Loucy (cell line): ENCODE results near the gene CAMK1D.

Experiments used
- H2AFZ ChIP-seq: fragments of 200-600 bp; sonication (generic); 2 replicates; pipeline ENCODE4 v1.6.0; 2016; ENCODE audit warnings: antibody characterized with exemption, mild to moderate bottlenecking, low read length, moderate library complexity
- H3F3A ChIP-seq: fragments of 200-600 bp; 2 replicates; pipeline ENCODE4 v1.6.0; 2016; ENCODE audit warnings: antibody characterized with exemption, low read depth, mild to moderate bottlenecking
- H3K27me3 ChIP-seq: fragments of 200-600 bp; sonication (generic); 2 replicates; pipeline ENCODE4 v1.6.1; 2014; ENCODE audit warnings: low read length, mild to moderate bottlenecking; ENCODE audit not compliant: insufficient read depth, poor library complexity, severe bottlenecking
- H3K36me3 ChIP-seq: fragments of 200-600 bp; sonication (generic); 2 replicates; pipeline ENCODE4 v1.6.1; 2016; ENCODE audit warnings: low read length; ENCODE audit not compliant: insufficient read depth
- H3K4me1 ChIP-seq: fragments of 200-600 bp; sonication (generic); 2 replicates; pipeline ENCODE4 v1.5.1; 2014; ENCODE audit warnings: low read length, mild to moderate bottlenecking; ENCODE audit not compliant: insufficient read depth, poor library complexity, severe bottlenecking
- H3K4me2 ChIP-seq: fragments of 200-600 bp; sonication (generic); 2 replicates; pipeline ENCODE4 v1.6.0; 2014; ENCODE audit warnings: antibody characterized with exemption, low read length, low read depth, mild to moderate bottlenecking; ENCODE audit not compliant: poor library complexity, severe bottlenecking
- H3K4me3 ChIP-seq: fragments of 200-600 bp; sonication (generic); 2 replicates; pipeline ENCODE4 v1.5.1; 2014; ENCODE audit warnings: low read length, mild to moderate bottlenecking, mixed read lengths; ENCODE audit not compliant: poor library complexity, severe bottlenecking
- H3K79me2 ChIP-seq: fragments of 200-600 bp; sonication (generic); 2 replicates; pipeline ENCODE4 v1.6.1; 2014; ENCODE audit warnings: low read length; ENCODE audit not compliant: insufficient read depth
- H3K9ac ChIP-seq: fragments of 200-600 bp; sonication (generic); 2 replicates; pipeline ENCODE4 v1.6.0; 2014; ENCODE audit warnings: mild to moderate bottlenecking, low read depth, low read length, moderate library complexity; ENCODE audit not compliant: poor library complexity, severe bottlenecking
- H3K9me2 ChIP-seq: fragments of 200-600 bp; sonication (generic); replicated peaks from 2 replicates; pipeline ENCODE4 v1.6.1; 2016; ENCODE audit warnings: low read depth, low read length, mixed read lengths
- H3K9me3 ChIP-seq: fragments of 200-600 bp; sonication (generic); 2 replicates; pipeline ENCODE4 v1.6.1; 2014; ENCODE audit warnings: mild to moderate bottlenecking, antibody characterized with exemption, low read length, low read depth; ENCODE audit not compliant: insufficient read depth
- H4K20me1 ChIP-seq: fragments of 200-600 bp; sonication (generic); 2 replicates; pipeline ENCODE4 v1.6.0; 2014; ENCODE audit warnings: antibody characterized with exemption, low read length, mild to moderate bottlenecking; ENCODE audit not compliant: insufficient read depth, poor library complexity, severe bottlenecking
- EZH2phosphoT487 ChIP-seq: fragments of 200-600 bp; IDR thresholded peaks from 2 replicates; pipeline ENCODE4 v1.6.1; 2018; ENCODE audit warnings: antibody characterized with exemption, mild to moderate bottlenecking, moderate library complexity, borderline replicate concordance
- TF ChIP-seq, protein P1 (sequence below): fragments of 200-600 bp; sonication (generic); conservative IDR thresholded peaks from 2 replicates; pipeline ENCODE4 v1.5.1; 2014; ENCODE audit warnings: mild to moderate bottlenecking, antibody characterized with exemption, low read length

CAMK1D gene

DNA sequence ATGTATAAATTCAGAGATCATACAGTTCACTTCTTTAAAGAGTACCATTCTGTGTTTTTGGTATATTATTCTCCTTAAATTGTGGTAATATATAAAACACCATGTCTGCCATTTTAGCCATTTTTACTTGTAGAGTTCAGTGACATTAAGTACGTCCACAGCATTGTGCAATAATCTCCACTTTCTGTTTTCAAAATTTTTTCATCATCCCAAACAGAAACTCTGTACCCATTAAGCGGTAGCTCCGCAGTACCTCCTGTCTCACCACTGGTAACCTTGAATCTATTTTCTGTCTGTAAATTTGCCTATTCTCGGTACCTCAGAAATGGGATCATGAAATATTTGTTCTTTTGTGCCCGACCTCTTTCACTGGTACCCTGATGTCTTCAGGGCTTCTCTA, 60.3 kb downstream of the CAMK1D start:
- Histone ChIP-seq H3F3A (no peaks in the 10 kb centered on the region), H3K79me2 (no peaks in the 10 kb centered on the region), H3K4me3 (no peak overlapping the region), H3K9ac (no peak overlapping the region), H3K27me3 (no peaks in the 10 kb centered on the region), H2AFZ (no peak overlapping the region), H3K9me3 (no peaks in the 10 kb centered on the region), H3K9me2 (no peaks in the 10 kb centered on the region), H3K4me2 (peak overlapping the region; percentile 5), H4K20me1 (no peaks in the 10 kb centered on the region), H3K4me1 (peaks cover 26% of the 10 kb centered on the region), H3K36me3 (no peaks in the 10 kb centered on the region)
- TF ChIP-seq, protein P1, sequence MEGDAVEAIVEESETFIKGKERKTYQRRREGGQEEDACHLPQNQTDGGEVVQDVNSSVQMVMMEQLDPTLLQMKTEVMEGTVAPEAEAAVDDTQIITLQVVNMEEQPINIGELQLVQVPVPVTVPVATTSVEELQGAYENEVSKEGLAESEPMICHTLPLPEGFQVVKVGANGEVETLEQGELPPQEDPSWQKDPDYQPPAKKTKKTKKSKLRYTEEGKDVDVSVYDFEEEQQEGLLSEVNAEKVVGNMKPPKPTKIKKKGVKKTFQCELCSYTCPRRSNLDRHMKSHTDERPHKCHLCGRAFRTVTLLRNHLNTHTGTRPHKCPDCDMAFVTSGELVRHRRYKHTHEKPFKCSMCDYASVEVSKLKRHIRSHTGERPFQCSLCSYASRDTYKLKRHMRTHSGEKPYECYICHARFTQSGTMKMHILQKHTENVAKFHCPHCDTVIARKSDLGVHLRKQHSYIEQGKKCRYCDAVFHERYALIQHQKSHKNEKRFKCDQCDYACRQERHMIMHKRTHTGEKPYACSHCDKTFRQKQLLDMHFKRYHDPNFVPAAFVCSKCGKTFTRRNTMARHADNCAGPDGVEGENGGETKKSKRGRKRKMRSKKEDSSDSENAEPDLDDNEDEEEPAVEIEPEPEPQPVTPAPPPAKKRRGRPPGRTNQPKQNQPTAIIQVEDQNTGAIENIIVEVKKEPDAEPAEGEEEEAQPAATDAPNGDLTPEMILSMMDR: no peak
- TF ChIP-seq EZH2phosphoT487: no peak

DNA sequence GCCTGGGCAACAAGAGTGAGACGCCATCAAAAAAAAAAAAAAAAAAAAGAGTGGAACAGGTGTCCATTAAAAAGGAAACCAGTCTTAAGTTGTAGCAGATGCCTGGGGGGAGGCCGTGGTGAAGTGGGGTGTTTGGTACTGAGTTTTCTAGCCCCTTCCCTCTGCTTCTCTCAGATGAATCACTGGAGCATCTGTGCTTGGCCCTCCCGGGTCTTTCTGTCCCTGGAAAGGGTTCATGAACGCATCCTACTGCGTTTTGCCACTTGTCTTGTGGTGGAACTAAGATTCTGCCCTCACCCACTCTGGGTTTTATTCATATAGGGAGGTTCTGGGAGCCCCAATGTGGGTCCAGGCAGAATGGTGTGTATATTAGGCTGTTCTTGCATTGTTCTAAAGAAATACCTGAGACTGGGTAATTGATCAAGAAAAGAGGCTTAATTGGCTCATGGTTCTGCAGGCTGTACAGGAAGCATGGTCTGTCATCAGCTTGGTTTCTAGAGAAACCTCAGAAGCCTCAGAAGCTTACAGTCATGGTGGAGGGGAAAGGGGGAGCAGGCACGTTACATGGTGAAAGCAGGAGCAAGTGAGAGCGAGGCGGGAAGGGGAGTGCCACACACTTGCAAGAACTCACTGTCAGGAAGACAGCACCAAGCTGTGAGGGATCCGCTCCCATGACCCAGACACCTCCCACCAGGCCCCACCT, 63.5 kb downstream of the CAMK1D start:
- no peak overlapping the region for H3K4me2 ChIP-seq
- H3K4me3 ChIP-seq: no peak overlapping the region
- H3K79me2 ChIP-seq: no peaks in the 10 kb centered on the region

DNA sequence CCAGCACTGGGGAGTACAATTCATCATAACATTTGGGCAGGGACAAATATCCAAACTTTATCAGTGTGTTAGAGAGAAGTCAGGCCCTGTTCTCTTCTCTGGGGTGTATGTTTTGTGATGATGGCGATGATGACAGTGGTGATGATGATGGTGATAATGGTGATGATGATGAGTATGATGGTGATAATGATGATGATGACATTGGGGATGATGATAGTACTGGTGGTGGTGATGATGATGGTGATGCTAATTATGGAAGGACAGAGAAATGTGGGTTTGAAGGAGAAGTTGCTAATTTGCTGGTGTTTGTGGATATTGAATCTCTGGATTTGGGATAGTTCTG, 64.0 kb downstream of the CAMK1D start:
- Histone ChIP-seq H2AFZ (no peak overlapping the region), H3K27me3 (no peaks in the 10 kb centered on the region), H3F3A (no peaks in the 10 kb centered on the region), H4K20me1 (no peaks in the 10 kb centered on the region), H3K4me2 (no peak overlapping the region), H3K79me2 (no peaks in the 10 kb centered on the region), H3K4me3 (no peak overlapping the region), H3K9ac (no peak overlapping the region), H3K36me3 (no peaks in the 10 kb centered on the region), H3K9me3 (no peaks in the 10 kb centered on the region), H3K4me1 (peaks cover 22% of the 10 kb centered on the region), H3K9me2 (no peaks in the 10 kb centered on the region)
- TF ChIP-seq, protein P1: no peak
- no peak for TF ChIP-seq EZH2phosphoT487

More for the DNA sequence above, 63.5 kb downstream of the CAMK1D start:
- Histone ChIP-seq H3K36me3 (no peaks in the 10 kb centered on the region), H4K20me1 (no peaks in the 10 kb centered on the region), H2AFZ (no peak overlapping the region), H3K27me3 (no peaks in the 10 kb centered on the region), H3K9me3 (no peaks in the 10 kb centered on the region), H3F3A (no peaks in the 10 kb centered on the region), H3K9ac (no peak overlapping the region), H3K9me2 (no peaks in the 10 kb centered on the region), H3K4me1 (peaks cover 22% of the 10 kb centered on the region)
- TF ChIP-seq EZH2phosphoT487: no peak
